Measurements from ENCODE around the gene ZNF837. TPM values are rescaled to one million over a fixed set of nuclear protein-coding genes. Genes with fewer than 3 reads are reported as not detected.

The ZNF837 gene
- total and polyA plus RNA-seq, 2 of the 13 experiments (the other 11 are each of a cell fraction or from before 2014, with no cell fraction given): 0.29 to 1.3 TPM

- TF ChIP-seq JUNB (CRISPR knock-in tag; IDR thresholded peaks at IDR 0.05; ENCODE audit: borderline replicate concordance): no peak; the same call in 1 of the 2 replicates
- peak; percentile 50; the same call in 1 of the 2 replicates for TF ChIP-seq BRD4 (CRISPR knock-in tag; IDR thresholded peaks at IDR 0.05)
- TF ChIP-seq PITX1 (CRISPR knock-in tag; IDR thresholded peaks at IDR 0.05): peak; percentile 57; the same call in 1 of the 2 replicates
- no peak for TF ChIP-seq FOXP1 (IDR thresholded peaks at IDR 0.05)
- no peak for TF ChIP-seq FOXP1 (CRISPR knock-in tag; IDR thresholded peaks at IDR 0.05)
- TF ChIP-seq ZNF230 (CRISPR knock-in tag; IDR thresholded peaks at IDR 0.05): peak; percentile 88; the same call in 1 of the 2 replicates
- 0 out of 2 replicates have a peak, but pooled peaks have one; percentile 41 for TF ChIP-seq ZBTB46 (CRISPR knock-in tag; IDR thresholded peaks at IDR 0.05; ENCODE audit: borderline replicate concordance)
- TF ChIP-seq, protein P1, sequence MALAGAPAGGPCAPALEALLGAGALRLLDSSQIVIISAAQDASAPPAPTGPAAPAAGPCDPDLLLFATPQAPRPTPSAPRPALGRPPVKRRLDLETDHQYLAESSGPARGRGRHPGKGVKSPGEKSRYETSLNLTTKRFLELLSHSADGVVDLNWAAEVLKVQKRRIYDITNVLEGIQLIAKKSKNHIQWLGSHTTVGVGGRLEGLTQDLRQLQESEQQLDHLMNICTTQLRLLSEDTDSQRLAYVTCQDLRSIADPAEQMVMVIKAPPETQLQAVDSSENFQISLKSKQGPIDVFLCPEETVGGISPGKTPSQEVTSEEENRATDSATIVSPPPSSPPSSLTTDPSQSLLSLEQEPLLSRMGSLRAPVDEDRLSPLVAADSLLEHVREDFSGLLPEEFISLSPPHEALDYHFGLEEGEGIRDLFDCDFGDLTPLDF (CRISPR knock-in tag; IDR thresholded peaks at IDR 0.05): peak; percentile 76; the same call in 1 of the 2 replicates
- TF ChIP-seq SIX1 (CRISPR knock-in tag; IDR thresholded peaks at IDR 0.05; ENCODE audit: borderline replicate concordance): no peak
- no peak for TF ChIP-seq ZNF569 (CRISPR knock-in tag; IDR thresholded peaks at IDR 0.05; ENCODE audit: borderline replicate concordance)
- no peak for TF ChIP-seq ZFP37 (CRISPR knock-in tag; IDR thresholded peaks at IDR 0.05; ENCODE audit: borderline replicate concordance)
- peak; percentile 22 for TF ChIP-seq PRDM10 (CRISPR knock-in tag; IDR thresholded peaks at IDR 0.05; ENCODE audit: low read depth)
- no peak for TF ChIP-seq ARNT (IDR thresholded peaks at IDR 0.05)
- TF ChIP-seq, protein P2, sequence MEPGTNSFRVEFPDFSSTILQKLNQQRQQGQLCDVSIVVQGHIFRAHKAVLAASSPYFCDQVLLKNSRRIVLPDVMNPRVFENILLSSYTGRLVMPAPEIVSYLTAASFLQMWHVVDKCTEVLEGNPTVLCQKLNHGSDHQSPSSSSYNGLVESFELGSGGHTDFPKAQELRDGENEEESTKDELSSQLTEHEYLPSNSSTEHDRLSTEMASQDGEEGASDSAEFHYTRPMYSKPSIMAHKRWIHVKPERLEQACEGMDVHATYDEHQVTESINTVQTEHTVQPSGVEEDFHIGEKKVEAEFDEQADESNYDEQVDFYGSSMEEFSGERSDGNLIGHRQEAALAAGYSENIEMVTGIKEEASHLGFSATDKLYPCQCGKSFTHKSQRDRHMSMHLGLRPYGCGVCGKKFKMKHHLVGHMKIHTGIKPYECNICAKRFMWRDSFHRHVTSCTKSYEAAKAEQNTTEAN (CRISPR knock-in tag; conservative IDR thresholded peaks at IDR 0.05): no peak
- TF ChIP-seq, protein P3, sequence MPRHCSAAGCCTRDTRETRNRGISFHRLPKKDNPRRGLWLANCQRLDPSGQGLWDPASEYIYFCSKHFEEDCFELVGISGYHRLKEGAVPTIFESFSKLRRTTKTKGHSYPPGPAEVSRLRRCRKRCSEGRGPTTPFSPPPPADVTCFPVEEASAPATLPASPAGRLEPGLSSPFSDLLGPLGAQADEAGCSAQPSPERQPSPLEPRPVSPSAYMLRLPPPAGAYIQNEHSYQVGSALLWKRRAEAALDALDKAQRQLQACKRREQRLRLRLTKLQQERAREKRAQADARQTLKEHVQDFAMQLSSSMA (CRISPR knock-in tag; IDR thresholded peaks at IDR 0.05): peak; percentile 64
- TF ChIP-seq GMEB2 (CRISPR knock-in tag; IDR thresholded peaks at IDR 0.05; ENCODE audit: low read depth): peak; percentile 82
- no peak for TF ChIP-seq MTA3 (CRISPR knock-in tag; IDR thresholded peaks at IDR 0.05)
These were observed 53.7 kb downstream of the ZNF837 start, which contains the start of gene ZSCAN22 (continued) for GRCh38 chr19:58326914-58327726.
